K562 (cell line): ENCODE data around the gene CADM2. TPM values are rescaled to one million over a fixed set of nuclear protein-coding genes. Genes with fewer than 3 reads are reported as not detected.

Experiments
- ATAC-seq: fragments of 200-7000 bp; cut with Tn5 transposase; 3 replicates; pipeline ENCODE4 v1.9.1; 2020; ENCODE audit warnings: moderate library complexity
- BruUV-seq: library from RNA; stranded (reverse); fragments of 400-500 nt; replicated peaks from 2 replicates; lab custom pipeline; 2021; lab: Mats Ljungman, UMichigan
- CTCF ChIA-PET: fragments of 300-600 bp; formaldehyde crosslinking; extraction: SDS; loops from one replicate; lab custom pipeline; 2021; ENCODE audit warnings: low intra/inter-chr PET ratio; lab: Yijun Ruan, JAX
- POLR2A ChIA-PET: fragments of 300-600, 350-650 bp; sonication (Branson Sonifier 250); formaldehyde crosslinking; extraction: SDS; loops from one replicate; lab custom pipeline; 2021; ENCODE audit warnings: antibody characterized with exemption, inconsistent platforms; lab: Yijun Ruan, JAX
- DNase-seq, 4 experiments: peaks; one replicate each; pipeline versions ENCODE4 v3.0.0 to v3.0.0-alpha.2; 2011 to 2018; ENCODE audit warnings: low spot score in 3 of 4, mixed read lengths in 3 of 4; ENCODE audit errors: extremely low read depth in 1 of 4
- FAIRE-seq: peaks from 2 replicates; lab custom pipeline; 2011; peaks lifted over from hg19 to GRCh38; lab: Jason Lieb, UNC
- H2AFZ ChIP-seq: 2 replicates; pipeline ENCODE4 v1.6.0; 2011; ENCODE audit warnings: low read depth, low read length, control low read depth, inconsistent platforms
- H3K27ac ChIP-seq: fragments of 200-600 bp; 3 replicates; pipeline ENCODE4 v1.8.0; 2011; ENCODE audit warnings: low read depth, mild to moderate bottlenecking, control low read depth, inconsistent platforms, low read length, moderate library complexity, mixed read lengths; ENCODE audit errors: extremely low read depth
- H3K27me3 ChIP-seq, 2 experiments: fragments of 300-600 bp in 1 of 2; 2 replicates in 1 of 2; 3 replicates in 1 of 2; pipeline versions ENCODE4 v1.6.0 to v1.8.0; 2011; ENCODE audit warnings: inconsistent platforms in 2 of 2, low read length in 2 of 2, mild to moderate bottlenecking in 1 of 2, mixed read lengths in 1 of 2, moderate library complexity in 1 of 2; ENCODE audit not compliant: control insufficient read depth in 2 of 2, insufficient read depth in 2 of 2
- H3K36me3 ChIP-seq: fragments of 300-600 bp; 3 replicates; pipeline ENCODE4 v1.8.0; 2011; ENCODE audit warnings: mild to moderate bottlenecking, low read length, inconsistent platforms; ENCODE audit not compliant: control insufficient read depth, insufficient read depth
- H3K4me1 ChIP-seq, 2 experiments: fragments of 200-600 bp in 1 of 2; replicated peaks in 1 of 2; 2 replicates in 1 of 2; 3 replicates in 1 of 2; pipeline versions ENCODE4 v1.5.1 to v1.8.0; 2011; ENCODE audit warnings: inconsistent platforms in 2 of 2, low read length in 2 of 2, mild to moderate bottlenecking in 1 of 2, mixed read lengths in 1 of 2, moderate library complexity in 1 of 2; ENCODE audit not compliant: control insufficient read depth in 2 of 2, insufficient read depth in 2 of 2
- H3K4me2 ChIP-seq: 2 replicates; pipeline ENCODE4 v1.6.1; 2011; ENCODE audit warnings: low read length, control low read depth, inconsistent platforms, mixed read lengths; ENCODE audit not compliant: insufficient read depth
- H3K4me3 ChIP-seq: fragments of 200-600 bp; sonication (generic), shearing (Covaris generic); 2 replicates; pipeline ENCODE4 v1.5.1; 2016; ENCODE audit warnings: control low read depth, inconsistent platforms
- H3K79me2 ChIP-seq: fragments of 200-600 bp; 3 replicates; pipeline ENCODE4 v1.8.0; 2011; ENCODE audit warnings: low read length, inconsistent platforms; ENCODE audit not compliant: control insufficient read depth, insufficient read depth
- H3K9ac ChIP-seq, 2 experiments: 2 replicates each; pipeline versions ENCODE4 v1.6.0 to v1.6.1; 2011; ENCODE audit warnings: low read depth in 2 of 2, low read length in 2 of 2, control low read depth in 1 of 2, inconsistent platforms in 1 of 2, mild to moderate bottlenecking in 1 of 2, mixed read lengths in 1 of 2; ENCODE audit not compliant: insufficient read depth in 1 of 2
- H3K9me1 ChIP-seq: one replicate; pipeline ENCODE4 v1.6.0; 2011; ENCODE audit warnings: inconsistent platforms, mild to moderate bottlenecking, low read length, moderate library complexity; ENCODE audit not compliant: control insufficient read depth, insufficient read depth
- H3K9me3 ChIP-seq: replicated peaks from 2 replicates; pipeline ENCODE4 v1.5.1; 2011; ENCODE audit warnings: low read depth, low read length, inconsistent platforms; ENCODE audit not compliant: control insufficient read depth, insufficient read depth
- H4K20me1 ChIP-seq: replicated peaks from 2 replicates; pipeline ENCODE4 v1.6.1; 2011; ENCODE audit warnings: low read length, inconsistent platforms, mixed read lengths; ENCODE audit not compliant: control insufficient read depth, insufficient read depth
- NR4A1 ChIP-seq, 2 experiments: fragments of 250-450 bp in 1 of 2; fragments of 450-650 bp in 1 of 2; sonication (Bioruptor Pico) in 1 of 2; IDR thresholded peaks; 2 replicates each; pipeline versions ENCODE4 v1.4.0 to v1.6.1; 2016 to 2020; ENCODE audit warnings: mild to moderate bottlenecking in 2 of 2, missing compliant biosample characterization in 1 of 2, missing genetic modification characterization in 1 of 2, moderate library complexity in 1 of 2
- TBP ChIP-seq: optimal IDR thresholded peaks from 2 replicates; pipeline ENCODE3; 2011; ENCODE audit warnings: low read depth, low read length, improper control_type of control experiment
- ZNF589 ChIP-seq: fragments of 200-800 bp; sonication (Bioruptor generic); IDR thresholded peaks from 2 replicates; pipeline ENCODE4 v1.6.1; 2016; ENCODE audit warnings: low read depth, missing genetic modification characterization, missing compliant biosample characterization
- ZSCAN29 ChIP-seq: fragments of 450-650 bp; IDR thresholded peaks from 2 replicates; pipeline ENCODE4 v1.6.1; 2017
- WGBS: fragments of 100-300 bp; shearing (Covaris generic); methylation state at CpG from one replicate; pipeline ENCODE4 v1.1.6; 2016; ENCODE audit warnings: low coverage, mixed read lengths; ENCODE audit not compliant: insufficient coverage; ENCODE audit errors: missing lambda C conversion rate; 5-methylcytosine and 5-hydroxymethylcytosine counted together
- in situ Hi-C: fragments of 300-500 bp; cut with MboI; formaldehyde crosslinking; loops from 4 replicates; pipeline ENCODE4 v1.15.0; 2018; ENCODE audit warnings: inconsistent platforms, mixed read lengths
- intact Hi-C: fragments of 100-400 bp; cut with micrococcal nuclease; formaldehyde crosslinking; loops from 2 replicates; pipeline ENCODE4 v1.14.2; 2022
- polyA plus RNA-seq, 8 experiments: library from polyadenylated mRNA; depleted of rRNA in 4 of 8; stranded (reverse) in 5 of 8; unstranded in 3 of 8; fragments of >200 nt; fragmentation: Nextera tagmentation in 2 of 8; fragmentation: Illumina TruSeq in 1 of 8; extraction: Ambion mirVana in 2 of 8; extraction: Trizol in 1 of 8; gene quantifications; 2 replicates each; pipeline versions ENCODE4 v1.2.1 to v1.2.3, GENCODE V29; 2011 to 2014; ENCODE audit warnings: inconsistent platforms in 1 of 8, missing spikeins in 1 of 8
- total RNA-seq, 7 experiments: library from RNA; depleted of rRNA in 6 of 7; stranded (reverse); fragments of >200 nt in 6 of 7; fragmentation: Illumina TruSeq in 2 of 7; extraction: Trizol in 2 of 7; gene quantifications; 2 replicates each; pipeline versions ENCODE4 v1.2.1 to v1.2.3, GENCODE V29; 2011 to 2021; ENCODE audit warnings: low replicate concordance in 1 of 7
- TF ChIP-seq, protein P1 (sequence below): fragments of 450-650 bp; formaldehyde crosslinking; conservative IDR thresholded peaks from 2 replicates; pipeline ENCODE4 v1.4.0; 2022; ENCODE audit warnings: mild to moderate bottlenecking, missing genetic modification characterization

Gene CADM2
- total and polyA plus RNA-seq, 9 of the 15 experiments (the other 6 are each of a cell fraction or from before 2014, with no cell fraction given) = 0.11 to 3.2 (median 0.95) TPM

DNA sequence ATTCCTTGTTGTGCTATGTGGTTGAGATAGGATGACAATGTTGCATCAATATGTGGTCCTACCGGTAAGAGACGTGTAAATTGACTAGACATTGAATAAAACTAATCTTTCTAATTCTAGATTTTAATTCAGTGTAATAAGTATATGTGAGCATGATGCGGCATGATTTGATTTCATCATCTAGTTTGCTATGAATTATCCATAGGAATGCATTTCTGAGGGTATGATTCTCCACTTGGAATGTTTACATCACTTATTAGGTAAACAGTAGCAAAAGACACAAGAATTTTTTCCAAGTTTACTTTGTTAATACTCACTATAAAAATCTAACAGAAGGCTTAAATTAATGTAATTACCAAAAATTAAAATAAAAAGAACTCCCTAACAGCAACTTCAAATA lies 353.5 kb downstream of the CADM2 start:
- Histone ChIP-seq H3K27me3 (no peaks in the 10 kb centered on the region), H3K79me2 (no peaks in the 10 kb centered on the region), H3K4me2 (no peak overlapping the region), H2AFZ (no peak overlapping the region), H4K20me1 (no peaks in the 10 kb centered on the region), H3K36me3 (no peaks in the 10 kb centered on the region), H3K9me3 (no peaks in the 10 kb centered on the region), H3K4me1 (no peaks in the 10 kb centered on the region), H3K9ac (no peak overlapping the region), H3K27ac (no peak overlapping the region), H3K4me3 (no peak overlapping the region), H3K9me1 (no peaks in the 10 kb centered on the region)
- CTCF ChIA-PET = no interaction called here
- POLR2A ChIA-PET = no interaction called here
- in situ Hi-C loops (loop anchor here (25.0 kb wide), 1 partner anchor 250 kb away; no protein-coding TSS in a partner anchor), intact Hi-C loops (no loop called here)
- ATAC-seq = no peak
- FAIRE-seq = no peak
- DNase-seq = no peak
- no TSS peak for BruUV-seq
- TF ChIP-seq ZSCAN29 (no peak), TBP (no peak), NR4A1 (CRISPR knock-in tag; IDR thresholded peaks at IDR 0.05) (no peak), NR4A1 (tag; IDR thresholded peaks at IDR 0.05) (no peak), ZNF589 (no peak)
- TF ChIP-seq, protein P1, sequence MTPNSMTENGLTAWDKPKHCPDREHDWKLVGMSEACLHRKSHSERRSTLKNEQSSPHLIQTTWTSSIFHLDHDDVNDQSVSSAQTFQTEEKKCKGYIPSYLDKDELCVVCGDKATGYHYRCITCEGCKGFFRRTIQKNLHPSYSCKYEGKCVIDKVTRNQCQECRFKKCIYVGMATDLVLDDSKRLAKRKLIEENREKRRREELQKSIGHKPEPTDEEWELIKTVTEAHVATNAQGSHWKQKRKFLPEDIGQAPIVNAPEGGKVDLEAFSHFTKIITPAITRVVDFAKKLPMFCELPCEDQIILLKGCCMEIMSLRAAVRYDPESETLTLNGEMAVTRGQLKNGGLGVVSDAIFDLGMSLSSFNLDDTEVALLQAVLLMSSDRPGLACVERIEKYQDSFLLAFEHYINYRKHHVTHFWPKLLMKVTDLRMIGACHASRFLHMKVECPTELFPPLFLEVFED (CRISPR knock-in tag) = no peak
- 0% methylated on average over 3 of the region's 3 CpGs for WGBS
